GM21515 (cell line): ENCODE results near the gene GLB1L2.

Experiments
- ATAC-seq: cut with Tn5 transposase; IDR thresholded peaks from one replicate; pipeline ENCODE4 v1.9.1; 2021; ENCODE audit not compliant: unreplicated experiment

GLB1L2 gene

GRCh38 chr11:134417871-134418840 lies 86.4 kb downstream of the GLB1L2 start:
- no peak for ATAC-seq

- no peak for ATAC-seq
Measured at GRCh38 chr11:134423106-134423505, 91.3 kb downstream of the GLB1L2 start.

- no peak for ATAC-seq
Measured at GRCh38 chr11:134425413-134425812, 93.6 kb downstream of the GLB1L2 start.
